ENCODE measurements around the gene EPHA6.
"Not testable (repeated sequence)": the region's sequence is repeated elsewhere in the genome, so short reads cannot be mapped to it uniquely, and the experiment has no call there.

EPHA6 gene

GRCh38 chr3:96931119-96931862 lies 116.9 kb downstream of the EPHA6 start:
- no peak for DNase-seq

- DNase-seq = not testable (repeated sequence)
These were observed 127.7 kb downstream of the EPHA6 start for GRCh38 chr3:96942131-96942530.

GRCh38 chr3:96958856-96959255 lies 144.5 kb downstream of the EPHA6 start:
- no peak for DNase-seq

DNA sequence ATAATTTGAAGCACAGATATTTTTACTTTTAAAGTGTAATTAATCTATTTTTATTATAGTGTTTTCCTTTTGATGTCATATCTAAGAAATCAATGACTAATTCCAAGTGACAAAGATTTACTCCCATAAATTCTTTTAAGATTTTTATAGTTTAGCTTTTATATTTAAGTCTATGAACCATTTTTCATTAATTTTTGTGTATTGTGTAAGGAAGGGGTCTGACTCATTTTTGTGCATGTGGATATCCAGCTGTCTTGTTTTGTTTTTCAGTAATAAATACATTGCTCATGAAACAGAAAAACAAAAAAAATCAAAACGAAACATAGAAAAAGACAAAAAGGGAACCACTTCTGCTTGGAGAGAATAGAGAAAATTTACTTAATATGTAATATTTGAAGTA lies 145.1 kb downstream of the EPHA6 start:
- no peak for DNase-seq

DNA sequence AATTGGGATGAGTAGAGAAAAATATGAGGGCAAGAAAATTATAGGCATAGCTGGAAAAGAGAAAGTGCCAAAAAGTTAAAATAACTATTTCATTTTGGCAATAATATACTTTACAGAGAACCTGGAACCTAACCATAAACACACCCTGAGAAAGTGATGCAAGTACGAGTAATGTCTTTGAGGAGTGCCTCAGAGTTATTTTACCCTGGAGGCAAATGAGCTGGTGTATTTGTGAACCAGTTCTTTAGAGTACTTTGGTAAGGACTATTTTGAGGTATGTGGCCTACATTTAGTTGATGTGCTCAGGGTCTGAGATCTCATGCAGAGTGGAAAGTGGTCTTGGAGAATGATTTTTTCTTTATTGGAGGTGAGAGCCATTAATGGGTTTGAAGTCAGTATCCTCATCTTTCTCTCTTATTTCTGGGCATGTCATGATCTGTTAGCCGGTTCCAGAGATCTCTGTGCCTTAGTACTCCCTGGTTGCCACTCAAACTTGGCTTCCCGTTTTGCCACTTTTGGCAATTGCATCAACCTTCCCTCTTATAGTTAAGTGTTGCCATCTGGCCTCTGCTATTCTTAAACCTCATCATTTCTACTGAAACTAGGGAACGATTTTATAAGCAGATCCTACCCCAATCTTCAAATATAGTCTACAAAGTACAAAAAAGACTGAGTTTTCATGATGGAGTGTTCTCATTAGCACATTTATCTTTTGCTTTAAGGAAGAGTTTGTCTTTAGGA lies 145.7 kb downstream of the EPHA6 start:
- DNase-seq = no peak

DNA sequence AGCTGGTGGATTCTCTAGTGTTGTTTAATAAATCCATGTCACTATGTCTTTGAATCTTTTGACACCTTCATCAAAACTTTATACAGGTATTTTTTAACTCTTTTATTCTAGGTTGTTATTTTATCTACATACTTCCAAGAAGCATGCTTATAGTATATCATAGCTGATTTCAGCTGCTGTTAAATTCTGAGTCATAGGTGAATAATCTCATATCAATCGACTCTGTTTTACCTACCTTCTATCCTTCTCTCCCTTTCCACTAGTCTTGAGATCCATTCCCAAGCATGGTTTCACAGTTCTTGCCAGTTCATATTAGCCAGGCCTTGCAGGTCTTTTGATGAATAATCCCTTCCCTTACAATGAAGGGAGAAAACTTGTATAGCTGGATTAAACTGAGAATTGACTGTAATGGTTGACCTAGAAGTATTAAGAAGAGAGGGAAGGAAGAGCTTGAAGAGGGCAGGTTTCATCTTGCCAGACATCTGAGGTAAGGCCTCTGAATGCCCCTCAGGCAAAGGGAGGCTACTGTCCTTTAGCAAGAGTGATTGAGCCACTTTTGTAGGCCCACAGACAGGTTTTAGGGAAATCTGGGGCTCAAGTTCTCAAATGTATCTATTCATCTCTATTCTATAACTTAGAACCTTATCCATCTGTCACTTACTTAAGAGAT lies 146.4 kb downstream of the EPHA6 start:
- no peak for DNase-seq

DNA sequence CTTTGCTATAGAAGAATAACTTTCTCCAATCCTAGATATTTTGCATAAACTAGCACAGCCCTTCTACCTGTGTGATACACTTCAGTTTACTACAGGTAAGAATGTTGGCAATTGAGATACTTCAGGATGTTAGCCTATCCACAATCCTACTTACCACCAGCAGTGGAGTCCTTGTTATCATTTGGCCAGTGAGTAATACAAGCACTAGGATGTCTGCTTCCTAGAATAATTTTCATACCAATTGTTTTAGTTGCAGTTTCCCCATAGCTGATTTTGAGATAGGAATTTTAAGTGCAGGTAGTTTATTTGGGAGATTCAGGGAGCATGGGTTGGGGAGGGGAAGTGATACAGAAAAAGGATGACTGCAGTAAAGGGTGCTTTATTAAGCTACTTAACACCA lies 147.2 kb downstream of the EPHA6 start:
- no peak for DNase-seq

DNA sequence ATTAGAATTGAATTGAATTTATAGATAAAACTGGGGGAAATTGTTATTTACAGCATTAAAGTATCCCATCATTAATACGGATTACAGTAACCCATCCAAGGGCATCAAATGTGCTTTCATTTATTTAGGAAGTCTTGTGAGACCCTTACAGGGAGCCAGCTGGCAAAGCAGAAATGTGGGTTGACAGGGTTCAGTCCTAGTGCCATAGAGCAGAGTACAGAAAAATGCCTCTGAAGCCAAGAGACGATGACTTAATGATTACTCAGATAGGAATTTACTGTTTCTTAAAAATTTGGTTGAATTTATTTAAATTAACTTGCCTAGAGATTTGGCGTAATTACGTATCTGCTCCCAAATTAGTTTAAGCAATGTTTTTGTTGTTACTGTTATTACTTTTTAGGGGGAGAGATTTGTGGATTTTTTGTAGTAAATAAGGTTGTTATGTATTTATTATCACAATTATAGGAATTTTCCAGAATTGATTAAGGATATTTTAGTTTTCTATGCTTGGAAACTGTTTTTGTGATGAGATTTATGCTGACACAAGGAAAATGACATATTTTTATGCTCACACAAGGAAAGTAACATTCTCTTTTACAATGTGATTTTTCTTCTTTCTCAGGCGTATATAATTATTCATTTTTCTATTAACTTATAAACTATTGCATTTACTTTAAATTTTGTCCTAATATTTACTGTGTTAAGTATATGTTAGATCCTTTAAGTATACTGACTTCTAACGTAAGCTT lies 152.0 kb downstream of the EPHA6 start:
- DNase-seq = no peak

DNA sequence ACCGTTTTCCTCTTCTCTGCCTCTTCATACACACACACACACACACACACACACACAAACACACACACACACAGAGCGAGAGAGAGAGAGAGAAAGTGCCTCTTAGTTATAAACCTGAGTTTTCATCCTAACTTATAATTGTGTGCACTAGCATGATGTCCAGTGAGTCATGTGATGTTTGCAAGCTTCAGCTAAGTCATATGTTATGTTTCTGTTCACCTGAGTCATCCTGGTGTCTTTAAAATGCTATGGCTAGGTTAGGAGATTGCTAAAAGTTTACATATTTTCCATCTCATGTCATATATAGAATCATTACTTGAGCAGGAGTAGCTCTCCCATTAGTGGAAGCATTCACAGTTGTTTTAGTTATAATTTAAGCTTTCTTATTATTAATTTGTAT lies 155.8 kb downstream of the EPHA6 start:
- no peak for DNase-seq

DNA sequence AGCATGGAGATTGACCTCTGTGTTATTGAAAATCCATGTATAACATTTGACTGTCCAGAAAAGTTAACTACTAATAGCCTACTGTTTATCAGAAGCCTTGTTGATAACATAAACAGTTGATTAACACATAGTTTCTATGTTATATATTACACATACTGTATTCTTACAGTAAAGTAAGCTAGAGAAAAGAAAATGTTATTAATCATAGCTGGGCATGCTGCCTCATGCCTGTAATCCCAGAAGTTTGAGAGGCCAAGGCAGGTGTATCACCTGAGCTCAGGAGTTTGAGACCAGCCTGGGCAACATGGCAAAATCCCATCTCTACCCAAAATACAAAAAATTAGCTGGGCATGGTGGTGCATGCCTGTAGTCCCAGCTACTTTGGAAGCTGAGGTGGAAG lies 163.3 kb downstream of the EPHA6 start:
- no peak for DNase-seq

GRCh38 chr3:96983716-96984115 lies 169.3 kb downstream of the EPHA6 start:
- not testable (repeated sequence) for DNase-seq

DNA sequence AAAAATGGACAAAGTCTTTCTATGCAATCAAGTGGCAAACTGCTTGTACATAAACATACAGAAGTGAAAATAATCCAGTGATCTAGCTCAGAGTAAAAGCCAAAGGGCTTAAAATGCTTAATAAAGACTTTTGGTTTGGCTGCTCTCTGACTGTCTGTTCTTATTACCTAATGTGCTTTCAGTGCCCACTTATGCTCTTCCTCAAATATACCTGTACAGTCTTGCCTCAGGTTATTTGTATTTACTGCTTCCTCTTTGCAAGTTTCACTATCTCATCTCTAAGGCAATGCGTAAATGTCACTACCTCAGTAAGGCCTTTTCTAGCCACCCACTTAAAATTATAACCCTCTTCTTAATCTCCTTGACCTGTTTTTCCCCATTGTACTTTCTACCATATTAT lies 171.8 kb downstream of the EPHA6 start:
- DNase-seq = no peak

GRCh38 chr3:96991231-96991630 lies 176.8 kb downstream of the EPHA6 start:
- DNase-seq = no peak

- no peak for DNase-seq
These were observed 177.5 kb downstream of the EPHA6 start for GRCh38 chr3:96991800-96992365.

- no peak for DNase-seq
These were observed 180.6 kb downstream of the EPHA6 start for GRCh38 chr3:96994988-96995387.

- DNase-seq = no peak
These were observed 181.6 kb downstream of the EPHA6 start for GRCh38 chr3:96996009-96996408.

DNA sequence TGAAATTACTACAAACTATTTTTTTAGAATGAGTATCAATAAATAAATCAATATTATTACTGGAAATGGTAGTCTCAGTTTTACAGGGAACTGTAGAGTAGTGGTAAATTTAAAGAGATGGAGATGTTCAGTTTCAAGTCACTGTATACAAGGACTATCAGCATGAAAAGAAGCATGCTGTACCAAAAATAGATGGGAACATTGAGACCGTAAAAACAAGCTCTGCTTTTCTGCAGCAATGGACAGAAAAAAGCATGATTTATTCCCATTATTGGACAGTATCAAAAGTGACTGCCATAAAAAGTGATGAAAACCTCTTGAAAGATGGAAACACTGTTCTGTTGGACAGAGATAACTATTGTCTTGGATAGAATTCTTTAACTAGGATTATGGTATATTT lies 187.2 kb downstream of the EPHA6 start:
- DNase-seq = no peak

DNA sequence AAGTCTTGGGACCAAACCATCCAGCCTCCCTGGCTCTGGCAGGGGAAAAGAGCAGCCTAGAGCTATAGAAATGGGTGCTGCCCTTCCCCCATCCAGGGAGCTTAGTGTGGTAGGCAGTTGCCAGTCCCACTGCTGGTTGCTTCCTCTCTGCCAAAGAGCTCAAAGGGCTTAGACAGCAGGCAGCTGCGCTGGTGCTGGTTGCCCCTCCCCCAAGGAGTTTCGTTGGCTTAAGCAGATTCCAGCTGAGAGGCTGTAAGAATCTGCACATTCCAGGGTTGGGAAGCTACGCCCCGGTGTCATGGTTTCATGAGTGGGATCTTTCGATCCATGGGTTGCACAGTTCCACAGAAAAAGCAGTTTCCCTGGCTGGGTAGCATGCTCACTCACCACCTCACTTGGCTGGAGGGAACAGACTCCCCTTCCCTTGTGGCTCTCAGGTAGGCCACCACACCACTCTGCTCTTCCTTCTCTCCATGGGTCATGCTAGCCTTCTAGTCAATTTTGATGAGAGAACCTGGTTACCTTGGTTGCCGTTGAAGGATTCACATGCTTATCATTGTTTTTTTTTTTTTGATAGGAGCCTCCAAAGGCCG lies 195.1 kb downstream of the EPHA6 start:
- DNase-seq = no peak

- DNase-seq = no peak
These were observed 196.7 kb downstream of the EPHA6 start for GRCh38 chr3:97010881-97011657.

DNA sequence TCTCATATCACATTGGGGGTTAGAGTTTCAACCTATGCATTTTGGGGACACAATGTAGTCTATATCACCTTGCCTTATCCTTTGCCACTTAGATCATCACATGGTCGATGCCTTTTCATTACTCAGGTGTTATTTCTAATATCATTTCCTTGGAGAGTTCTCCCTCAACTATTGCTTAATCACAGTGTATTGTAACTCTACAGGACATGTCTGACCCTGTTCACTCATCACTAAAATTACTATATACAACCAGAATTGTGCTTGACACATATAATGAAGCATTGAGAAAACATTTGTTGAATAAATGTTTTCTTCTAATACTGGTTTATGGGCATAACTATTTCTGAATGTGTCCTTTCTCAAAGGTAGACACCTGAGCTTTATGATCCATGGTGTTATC lies 207.4 kb downstream of the EPHA6 start:
- no peak for DNase-seq

DNA sequence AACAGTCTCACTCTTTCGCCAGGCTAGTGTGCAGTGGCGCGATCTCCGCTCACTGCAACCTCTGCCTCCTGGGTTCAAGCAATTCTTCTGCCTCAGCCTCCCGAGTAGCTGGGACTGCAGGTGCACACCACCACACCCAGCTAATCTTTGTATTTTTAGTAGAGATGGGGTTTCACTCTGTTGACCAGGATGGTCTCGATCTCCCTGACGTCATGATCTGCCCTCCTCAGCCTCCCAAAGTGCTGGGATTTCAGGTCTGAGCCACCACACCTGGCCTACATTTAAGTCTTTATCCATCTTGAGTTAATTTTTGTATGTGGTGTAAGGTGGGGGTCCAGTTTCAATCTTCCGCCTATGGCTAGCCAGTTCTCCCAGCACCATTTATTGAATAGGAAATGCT lies 211.2 kb downstream of the EPHA6 start:
- not testable (repeated sequence) for DNase-seq

DNA sequence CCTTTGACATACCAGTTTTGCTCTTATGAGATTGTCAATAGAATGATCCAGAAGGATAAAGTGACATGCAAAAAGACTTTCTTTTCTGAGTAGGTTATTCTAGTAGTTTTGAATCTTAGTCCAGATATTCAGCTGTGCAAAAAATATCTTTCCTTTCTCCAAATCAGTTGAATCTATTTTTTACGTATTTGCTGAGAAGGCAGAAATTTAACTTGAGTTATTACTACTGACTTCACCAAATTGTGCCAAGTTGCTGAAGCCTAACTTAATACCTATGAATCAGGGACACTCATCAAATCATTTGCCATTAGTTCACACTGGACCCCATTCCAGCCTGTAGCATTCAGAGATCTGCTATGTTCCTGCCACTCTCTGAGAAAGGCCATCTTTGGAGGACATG lies 215.6 kb downstream of the EPHA6 start:
- DNase-seq = no peak

All from NCI-H2227 treated with DMSO at 0.1 percent for 48 hours (cell line).